Activated CD4-positive, alpha-beta memory T cell treated with anti-CD3 and anti-CD28 coated beads for 36 hours (primary cell): ENCODE measurements around the gene TMEM174. TPM values are rescaled to one million over a fixed set of nuclear protein-coding genes. Genes with fewer than 3 reads are reported as not detected.

ENCODE experiments used
- CTCF ChIA-PET: fragments of 350-600 bp; sonication (Branson Sonifier 250); formaldehyde crosslinking; loops from one replicate; lab custom pipeline; 2021; ENCODE audit warnings: antibody characterized with exemption, inconsistent platforms; lab: Charles Lee
- POLR2A ChIA-PET: fragments of 350-600 bp; sonication (Branson Sonifier 250); formaldehyde crosslinking; loops from one replicate; lab custom pipeline; 2021; ENCODE audit warnings: antibody characterized with exemption; lab: Charles Lee
- DNase-seq: peaks from one replicate; pipeline ENCODE4 v3.0.0-alpha.2; 2020
- H3K27ac Mint-ChIP-seq: one replicate; pipeline ENCODE4 v1.8.0; 2021; ENCODE audit warnings: mixed read lengths
- H3K27me3 Mint-ChIP-seq: one replicate; pipeline ENCODE4 v1.8.0; 2021; ENCODE audit warnings: mixed read lengths
- H3K36me3 Mint-ChIP-seq: one replicate; pipeline ENCODE4 v1.8.0; 2021; ENCODE audit warnings: mixed read lengths
- H3K4me1 Mint-ChIP-seq: one replicate; pipeline ENCODE4 v1.8.0; 2021; ENCODE audit warnings: low read depth, mixed read lengths
- H3K4me3 Mint-ChIP-seq: one replicate; pipeline ENCODE4 v1.8.0; 2021; ENCODE audit warnings: mild to moderate bottlenecking, mixed read lengths
- H3K9me3 Mint-ChIP-seq: one replicate; pipeline ENCODE4 v1.8.0; 2021; ENCODE audit warnings: mixed read lengths
- intact Hi-C: fragments of 100-400 bp; cut with micrococcal nuclease; formaldehyde crosslinking; loops from one replicate; pipeline ENCODE4 v1.15.1; 2023
- total RNA-seq, 2 experiments: library from RNA; stranded (reverse); gene quantifications; one replicate each; pipeline ENCODE4 v1.2.3, GENCODE V29; 2021

TMEM174 gene
- total RNA-seq, 2 experiments from 2014 or later = not detected

- Mint-ChIP-seq H3K27ac (no peak overlapping the region), H3K4me3 (no peak overlapping the region), H3K9me3 (peaks cover 10% of the 10 kb centered on the region), H3K4me1 (no peaks in the 10 kb centered on the region), H3K36me3 (peaks cover 3% of the 10 kb centered on the region), H3K27me3 (peaks cover 57% of the 10 kb centered on the region)
- no peak for DNase-seq
- intact Hi-C loops = no loop called here
- ChIA-PET POLR2A (no interaction called here), CTCF (interaction anchor here (1.5 kb wide), 1 partner anchor 19 kb away, joined by 5 read pairs; no protein-coding TSS in a partner anchor)
These were observed 9.3 kb downstream of the TMEM174 start for GRCh38 chr5:73182307-73182706.

- CTCF ChIA-PET = no interaction called here
- Mint-ChIP-seq H3K4me1 (no peaks in the 10 kb centered on the region), H3K36me3 (peaks cover 3% of the 10 kb centered on the region), H3K27me3 (peaks cover 52% of the 10 kb centered on the region), H3K27ac (no peak overlapping the region), H3K4me3 (no peak overlapping the region), H3K9me3 (peaks cover 10% of the 10 kb centered on the region)
- DNase-seq = no peak
- intact Hi-C loops = no loop called here
- POLR2A ChIA-PET = no interaction called here
These were observed 10.0 kb downstream of the TMEM174 start for GRCh38 chr5:73183000-73183399.

DNA sequence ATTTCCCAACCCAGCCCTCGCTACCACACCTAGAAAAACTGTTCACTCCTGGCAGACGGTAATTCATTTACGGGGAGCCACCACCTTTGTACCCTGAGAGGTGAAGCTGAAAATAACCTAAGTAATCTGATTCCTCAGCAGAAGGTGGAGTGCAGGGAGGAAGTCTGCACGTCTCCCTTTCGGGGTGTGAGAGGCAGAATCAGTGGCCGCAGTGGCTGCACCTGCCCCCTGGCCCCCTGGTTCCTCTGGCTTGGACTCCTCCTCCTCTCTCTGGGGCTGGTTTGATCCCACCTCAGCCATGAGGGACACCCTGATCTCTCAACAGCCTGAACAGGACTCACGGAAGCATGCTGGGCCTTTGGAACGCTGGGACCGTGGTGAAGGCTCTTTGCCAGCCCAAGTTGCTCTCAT is 10.5 kb downstream of the TMEM174 start:
- Mint-ChIP-seq H3K9me3 (peaks cover 10% of the 10 kb centered on the region), H3K27ac (no peak overlapping the region), H3K4me1 (no peaks in the 10 kb centered on the region), H3K36me3 (peaks cover 3% of the 10 kb centered on the region), H3K27me3 (peaks cover 48% of the 10 kb centered on the region), H3K4me3 (no peak overlapping the region)
- CTCF ChIA-PET = no interaction called here
- no peak for DNase-seq
- intact Hi-C loops = no loop called here
- POLR2A ChIA-PET = no interaction called here

DNA sequence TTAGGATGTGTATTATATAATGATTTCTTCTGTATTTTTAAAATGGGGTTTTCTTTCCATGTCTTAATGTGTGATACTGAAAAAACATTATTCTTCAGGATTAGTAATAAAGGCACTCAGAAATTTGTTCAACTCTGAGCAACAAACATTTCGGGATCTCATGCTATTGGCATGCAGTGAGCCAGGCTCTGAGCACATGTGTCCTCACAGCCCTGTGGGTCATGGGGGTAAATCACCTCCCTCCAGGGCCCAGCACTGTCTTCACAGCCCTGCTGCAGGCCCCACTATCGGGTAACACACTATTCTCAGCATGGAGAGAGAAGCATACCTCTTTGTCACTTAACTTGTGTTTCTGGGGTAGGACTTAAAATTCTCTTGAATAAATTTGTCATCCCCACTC is 14.0 kb downstream of the TMEM174 start:
- Mint-ChIP-seq H3K27me3 (peaks cover 50% of the 10 kb centered on the region), H3K36me3 (peaks cover 3% of the 10 kb centered on the region), H3K4me3 (no peak overlapping the region), H3K4me1 (no peaks in the 10 kb centered on the region), H3K9me3 (peaks cover 10% of the 10 kb centered on the region), H3K27ac (no peak overlapping the region)
- CTCF ChIA-PET = no interaction called here
- intact Hi-C loops = no loop called here
- DNase-seq = no peak
- POLR2A ChIA-PET = no interaction called here

GRCh38 chr5:73188764-73189531 is 16.0 kb downstream of the TMEM174 start:
- no peak for DNase-seq
- Mint-ChIP-seq H3K27me3 (peaks cover 41% of the 10 kb centered on the region), H3K36me3 (peaks cover 3% of the 10 kb centered on the region), H3K4me3 (no peak overlapping the region), H3K27ac (no peak overlapping the region), H3K9me3 (peaks cover 10% of the 10 kb centered on the region), H3K4me1 (no peaks in the 10 kb centered on the region)
- ChIA-PET POLR2A (no interaction called here), CTCF (interaction anchor here (1.6 kb wide), 1 partner anchor 12 kb away, joined by 8 read pairs; no protein-coding TSS in a partner anchor)
- intact Hi-C loops = no loop called here

GRCh38 chr5:73189871-73190376 is 16.9 kb downstream of the TMEM174 start:
- DNase-seq = no peak
- H3K4me3 Mint-ChIP-seq = no peak overlapping the region
- H3K9me3 Mint-ChIP-seq = peaks cover 4% of the 10 kb centered on the region
- H3K36me3 Mint-ChIP-seq = no peaks in the 10 kb centered on the region
- H3K27ac Mint-ChIP-seq = no peak overlapping the region
- ChIA-PET POLR2A (no interaction called here), CTCF (interaction anchor here (1.6 kb wide), 1 partner anchor 11 kb away, joined by 8 read pairs; no protein-coding TSS in a partner anchor)
- intact Hi-C loops = no loop called here
- peaks cover 43% of the 10 kb centered on the region for H3K27me3 Mint-ChIP-seq
- no peaks in the 10 kb centered on the region for H3K4me1 Mint-ChIP-seq

DNA sequence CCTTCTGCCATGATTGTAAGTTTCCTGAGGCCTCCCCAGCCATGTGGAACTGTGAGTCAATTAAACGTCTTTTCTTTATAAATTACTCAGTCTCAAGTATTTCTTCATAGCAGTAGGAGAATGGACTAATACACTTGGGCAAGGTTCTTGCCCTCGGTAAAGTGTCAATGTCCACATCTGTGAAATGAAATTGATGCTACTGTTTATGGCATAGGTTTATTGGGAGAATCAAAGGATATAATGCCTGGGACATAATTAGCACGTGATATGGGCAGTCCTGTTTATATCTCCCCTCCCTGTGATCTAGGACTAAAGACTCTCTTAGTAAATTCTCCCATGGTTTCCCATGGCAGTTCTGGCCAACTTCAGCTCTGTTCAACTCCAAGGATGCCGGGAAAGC is 19.4 kb downstream of the TMEM174 start:
- H3K27me3 Mint-ChIP-seq = peaks cover 58% of the 10 kb centered on the region
- H3K36me3 Mint-ChIP-seq = no peaks in the 10 kb centered on the region
- CTCF ChIA-PET = interaction anchor here (1.5 kb wide), 1 partner anchor 11 kb away, joined by 3 read pairs; no protein-coding TSS in a partner anchor
- POLR2A ChIA-PET = no interaction called here
- no peaks in the 10 kb centered on the region for H3K4me1 Mint-ChIP-seq
- H3K9me3 Mint-ChIP-seq = no peaks in the 10 kb centered on the region
- DNase-seq = no peak
- H3K27ac Mint-ChIP-seq = no peak overlapping the region
- intact Hi-C loops = no loop called here
- H3K4me3 Mint-ChIP-seq = no peak overlapping the region

GRCh38 chr5:73193592-73193991 is 20.6 kb downstream of the TMEM174 start:
- Mint-ChIP-seq H3K27me3 (peaks cover 59% of the 10 kb centered on the region), H3K9me3 (no peaks in the 10 kb centered on the region), H3K4me1 (no peaks in the 10 kb centered on the region), H3K36me3 (no peaks in the 10 kb centered on the region), H3K4me3 (no peak overlapping the region), H3K27ac (no peak overlapping the region)
- CTCF ChIA-PET = interaction anchor here (1.5 kb wide), 1 partner anchor 10 kb away, joined by 3 read pairs; no protein-coding TSS in a partner anchor
- POLR2A ChIA-PET = no interaction called here
- intact Hi-C loops = no loop called here
- no peak for DNase-seq

DNA sequence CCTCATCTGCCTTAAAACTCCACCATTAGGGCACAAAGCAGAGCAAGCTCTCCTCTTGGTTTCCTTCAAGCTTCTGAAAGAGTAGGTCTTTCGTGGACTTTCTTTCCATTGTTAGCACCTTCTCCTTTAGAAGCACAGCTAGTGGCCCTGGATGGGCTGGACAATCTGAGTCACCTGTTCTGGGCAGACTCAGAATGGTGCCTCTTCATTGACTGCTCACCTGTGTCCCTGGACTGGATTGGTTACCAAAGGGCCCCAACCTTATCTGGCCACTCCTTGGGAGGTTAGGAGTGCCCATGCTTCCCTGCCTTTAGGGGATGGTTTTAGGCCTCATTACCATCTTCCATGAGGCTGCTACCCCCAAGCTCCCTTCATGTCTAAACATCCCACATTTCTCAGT is 23.2 kb downstream of the TMEM174 start:
- intact Hi-C loops = no loop called here
- ChIA-PET POLR2A (no interaction called here), CTCF (no interaction called here)
- no peak for DNase-seq
- Mint-ChIP-seq H3K9me3 (no peaks in the 10 kb centered on the region), H3K4me1 (no peaks in the 10 kb centered on the region), H3K4me3 (no peak overlapping the region), H3K27me3 (peaks cover 56% of the 10 kb centered on the region), H3K36me3 (no peaks in the 10 kb centered on the region), H3K27ac (no peak overlapping the region)

GRCh38 chr5:73197637-73198257 is 24.8 kb downstream of the TMEM174 start:
- Mint-ChIP-seq H3K4me1 (peaks cover 3% of the 10 kb centered on the region), H3K27me3 (peaks cover 60% of the 10 kb centered on the region)
- POLR2A ChIA-PET = no interaction called here

GRCh38 chr5:73198833-73199592 is 26.0 kb downstream of the TMEM174 start:
- Mint-ChIP-seq H3K4me3 (no peak overlapping the region), H3K9me3 (no peaks in the 10 kb centered on the region), H3K27ac (no peak overlapping the region), H3K36me3 (no peaks in the 10 kb centered on the region), H3K4me1 (peaks cover 3% of the 10 kb centered on the region), H3K27me3 (peaks cover 63% of the 10 kb centered on the region)
- intact Hi-C loops = no loop called here
- DNase-seq = no peak
- CTCF ChIA-PET = interaction anchor here (0.6 kb wide), 1 partner anchor 116 kb away, joined by 3 read pairs; no protein-coding TSS in a partner anchor
- POLR2A ChIA-PET = no interaction called here

More at GRCh38 chr5:73197637-73198257, 24.8 kb downstream of the TMEM174 start:
- intact Hi-C loops = no loop called here
- Mint-ChIP-seq H3K4me3 (no peak overlapping the region), H3K27ac (no peak overlapping the region), H3K9me3 (no peaks in the 10 kb centered on the region), H3K36me3 (no peaks in the 10 kb centered on the region)
- CTCF ChIA-PET = no interaction called here
- DNase-seq = no peak

GRCh38 chr5:73199671-73200070 is 26.7 kb downstream of the TMEM174 start:
- no peaks in the 10 kb centered on the region for H3K9me3 Mint-ChIP-seq
- H3K36me3 Mint-ChIP-seq = no peaks in the 10 kb centered on the region
- no peak for DNase-seq
- H3K27me3 Mint-ChIP-seq = peaks cover 60% of the 10 kb centered on the region
- ChIA-PET POLR2A (no interaction called here), CTCF (interaction anchor here (0.6 kb wide), 1 partner anchor 116 kb away, joined by 3 read pairs; no protein-coding TSS in a partner anchor)
- no peak overlapping the region for H3K27ac Mint-ChIP-seq
- H3K4me1 Mint-ChIP-seq = peaks cover 3% of the 10 kb centered on the region
- H3K4me3 Mint-ChIP-seq = no peak overlapping the region
- intact Hi-C loops = loop anchor here (2.0 kb wide), 1 partner anchor 279 kb away; no protein-coding TSS in a partner anchor
